NCI-H1436 treated with DMSO at 0.1 percent for 48 hours (cell line): Measurements from ENCODE around the gene LZTR1.

ENCODE experiments used
- DNase-seq: peaks from one replicate; lab custom pipeline; 2025; lab: John Stamatoyannopoulos, UW

Gene LZTR1

GRCh38 chr22:20951151-20951931 lies 30.8 kb upstream of the LZTR1 start:
- no peak for DNase-seq

- no peak for DNase-seq
Measured at GRCh38 chr22:20951932-20952380, 30.1 kb upstream of the LZTR1 start.

GRCh38 chr22:20952544-20953341 lies 29.4 kb upstream of the LZTR1 start:
- no peak for DNase-seq

- no peak for DNase-seq
Measured at GRCh38 chr22:20953342-20953608, 28.8 kb upstream of the LZTR1 start.

- no peak for DNase-seq
Measured at GRCh38 chr22:20953668-20954500, 28.2 kb upstream of the LZTR1 start.

- DNase-seq = no peak
Measured at GRCh38 chr22:20955548-20955947, 26.5 kb upstream of the LZTR1 start.

- no peak for DNase-seq
Measured at GRCh38 chr22:20956258-20957101, 25.6 kb upstream of the LZTR1 start.

GRCh38 chr22:20957102-20957682 lies 24.9 kb upstream of the LZTR1 start:
- no peak for DNase-seq

GRCh38 chr22:20957683-20958431 lies 24.2 kb upstream of the LZTR1 start:
- DNase-seq = no peak

GRCh38 chr22:20959578-20960461 lies 22.3 kb upstream of the LZTR1 start:
- DNase-seq = no peak

GRCh38 chr22:20960609-20961008 lies 21.5 kb upstream of the LZTR1 start:
- no peak for DNase-seq

GRCh38 chr22:20962491-20962945 lies 19.6 kb upstream of the LZTR1 start:
- no peak for DNase-seq

GRCh38 chr22:20963201-20964052 lies 18.7 kb upstream of the LZTR1 start:
- no peak for DNase-seq

GRCh38 chr22:20964090-20964798 lies 17.9 kb upstream of the LZTR1 start:
- DNase-seq = no peak

- DNase-seq = no peak
Measured at GRCh38 chr22:20964799-20965103, 17.3 kb upstream of the LZTR1 start.

- DNase-seq = no peak
Measured at GRCh38 chr22:20965104-20965887, 16.8 kb upstream of the LZTR1 start.
